NT2/D1 (cell line): ENCODE measurements around the gene CYB561A3.

ENCODE experiments used
- DNase-seq: peaks from one replicate; pipeline ENCODE4 v3.0.0-alpha.2; 2011; ENCODE audit warnings: low read depth, low spot score
- H3K27me3 ChIP-seq: 2 replicates; pipeline ENCODE4 v1.6.0; 2011; ENCODE audit warnings: mild to moderate bottlenecking; ENCODE audit not compliant: insufficient read length, insufficient read depth
- H3K36me3 ChIP-seq: 2 replicates; pipeline ENCODE4 v1.6.1; 2011; ENCODE audit warnings: mild to moderate bottlenecking, low read length, mixed read lengths; ENCODE audit not compliant: insufficient read depth, insufficient read length
- H3K4me1 ChIP-seq: 2 replicates; pipeline ENCODE4 v1.5.1; 2011; ENCODE audit not compliant: insufficient read depth, insufficient read length
- H3K4me3 ChIP-seq: 2 replicates; pipeline ENCODE4 v1.5.1; 2011; ENCODE audit warnings: low read depth; ENCODE audit not compliant: insufficient read length
- H3K9ac ChIP-seq: 2 replicates; pipeline ENCODE4 v1.6.0; 2011; ENCODE audit warnings: low read depth; ENCODE audit not compliant: insufficient read length
- H3K9me3 ChIP-seq: 2 replicates; pipeline ENCODE4 v1.5.1; 2011; ENCODE audit warnings: mild to moderate bottlenecking, low read length; ENCODE audit not compliant: insufficient read depth
- SUZ12 ChIP-seq: IDR thresholded peaks from 2 replicates; pipeline ENCODE4 v1.6.1; 2011; ENCODE audit not compliant: insufficient read length, insufficient read depth; ENCODE audit errors: extremely low read depth
- YY1 ChIP-seq: IDR thresholded peaks from 2 replicates; pipeline ENCODE4 v1.6.1; 2011; ENCODE audit not compliant: insufficient read length, insufficient read depth
- ZNF274 ChIP-seq: IDR thresholded peaks from 2 replicates; pipeline ENCODE4 v1.6.1; 2011; ENCODE audit warnings: mild to moderate bottlenecking, low read depth, low read length

CYB561A3 gene

DNA sequence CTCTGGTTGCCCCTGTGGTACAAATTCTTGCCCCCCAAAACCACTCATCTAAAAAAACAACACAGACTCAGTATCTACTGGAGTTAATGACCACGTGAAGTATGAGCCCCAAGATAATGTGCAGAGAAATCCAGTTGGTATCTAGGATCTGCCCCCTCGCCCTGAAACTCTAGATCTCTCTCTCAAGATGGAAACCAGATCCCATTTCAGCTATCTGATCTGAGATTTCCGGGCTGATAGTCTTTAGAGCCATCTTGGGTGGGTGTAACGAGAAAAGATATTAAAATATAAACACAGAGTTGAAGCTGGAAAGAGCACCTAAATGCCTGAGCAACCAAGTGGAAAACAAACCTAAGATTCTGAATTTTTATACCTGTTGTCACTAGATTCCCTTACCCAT lies 52.5 kb downstream of the CYB561A3 start:
- no peaks in the 10 kb centered on the region for H3K9me3 ChIP-seq
- peaks cover 95% of the 10 kb centered on the region for H3K36me3 ChIP-seq
- no peak for DNase-seq
- TF ChIP-seq SUZ12 (no peak), ZNF274 (no peak), YY1 (no peak)
- no peak overlapping the region for H3K9ac ChIP-seq
- no peaks in the 10 kb centered on the region for H3K4me1 ChIP-seq
- H3K4me3 ChIP-seq: no peak overlapping the region
- no peaks in the 10 kb centered on the region for H3K27me3 ChIP-seq

GRCh38 chr11:61307354-61307753 lies 54.3 kb downstream of the CYB561A3 start:
- Histone ChIP-seq H3K27me3 (no peaks in the 10 kb centered on the region), H3K4me3 (no peak overlapping the region), H3K9me3 (no peaks in the 10 kb centered on the region), H3K36me3 (peaks cover 97% of the 10 kb centered on the region), H3K4me1 (no peaks in the 10 kb centered on the region), H3K9ac (no peak overlapping the region)
- TF ChIP-seq ZNF274 (no peak), SUZ12 (no peak), YY1 (no peak)
- no peak for DNase-seq

GRCh38 chr11:61306221-61306620 lies 55.5 kb downstream of the CYB561A3 start:
- Histone ChIP-seq H3K9ac (no peak overlapping the region), H3K4me1 (no peaks in the 10 kb centered on the region), H3K36me3 (peaks cover 97% of the 10 kb centered on the region), H3K4me3 (no peak overlapping the region), H3K9me3 (no peaks in the 10 kb centered on the region), H3K27me3 (no peaks in the 10 kb centered on the region)
- DNase-seq: no peak
- TF ChIP-seq YY1 (no peak), ZNF274 (no peak), SUZ12 (no peak)

GRCh38 chr11:61305417-61305816 lies 56.3 kb downstream of the CYB561A3 start:
- H3K9me3 ChIP-seq: no peaks in the 10 kb centered on the region
- no peak for TF ChIP-seq YY1
- TF ChIP-seq SUZ12: no peak
- no peak for TF ChIP-seq ZNF274
- no peaks in the 10 kb centered on the region for H3K27me3 ChIP-seq
- H3K4me3 ChIP-seq: no peak overlapping the region
- no peak for DNase-seq
- no peak overlapping the region for H3K9ac ChIP-seq
- no peaks in the 10 kb centered on the region for H3K4me1 ChIP-seq
- H3K36me3 ChIP-seq: peaks cover 97% of the 10 kb centered on the region

GRCh38 chr11:61303725-61304124 lies 58.0 kb downstream of the CYB561A3 start:
- TF ChIP-seq YY1: no peak
- TF ChIP-seq SUZ12: no peak
- TF ChIP-seq ZNF274: no peak
- Histone ChIP-seq H3K4me3 (no peak overlapping the region), H3K9me3 (no peaks in the 10 kb centered on the region), H3K4me1 (no peaks in the 10 kb centered on the region), H3K36me3 (peaks cover 97% of the 10 kb centered on the region), H3K27me3 (no peaks in the 10 kb centered on the region), H3K9ac (no peak overlapping the region)
- no peak for DNase-seq

DNA sequence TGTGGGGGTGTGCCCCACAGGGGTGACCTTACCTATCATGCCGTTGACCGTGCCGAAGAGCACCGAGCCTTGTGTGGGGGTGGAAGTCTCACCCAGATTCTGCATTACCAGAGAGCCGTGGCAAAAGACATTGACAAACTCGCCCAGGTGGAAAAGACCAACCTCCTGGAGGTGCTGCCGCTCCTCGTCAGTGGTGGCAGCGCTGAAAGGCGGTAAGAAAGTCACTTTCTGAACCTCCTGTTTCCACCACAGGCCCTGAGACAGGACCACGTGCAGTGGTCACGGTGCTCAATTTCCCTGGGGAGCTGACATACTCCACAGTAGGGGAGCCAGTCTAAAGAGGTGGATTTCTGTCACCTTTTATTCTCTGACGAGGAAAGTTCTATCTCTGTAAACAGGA lies 59.1 kb downstream of the CYB561A3 start:
- Histone ChIP-seq H3K36me3 (peaks cover 86% of the 10 kb centered on the region), H3K27me3 (no peaks in the 10 kb centered on the region), H3K4me1 (no peaks in the 10 kb centered on the region), H3K4me3 (no peak overlapping the region), H3K9me3 (no peaks in the 10 kb centered on the region), H3K9ac (no peak overlapping the region)
- TF ChIP-seq ZNF274: no peak
- no peak for TF ChIP-seq SUZ12
- no peak for DNase-seq
